ENCODE measurements around the gene CA14. TPM values are rescaled to one million over a fixed set of nuclear protein-coding genes. Genes with fewer than 3 reads are reported as not detected.

The CA14 gene
- total RNA-seq, 1 experiment from 2014 or later: 35.3 TPM

GRCh38 chr1:150256554-150257341 is 826 bp upstream of the CA14 start:
- Mint-ChIP-seq H3K4me3 (peak overlapping the region; percentile 83), H3K9me3 (no peaks in the 10 kb centered on the region), H3K27ac (peak overlapping the region; percentile 95), H3K4me1 (peaks cover 44% of the 10 kb centered on the region), H3K36me3 (peaks cover 6% of the 10 kb centered on the region), H3K27me3 (ENCODE audit: low read depth) (no peaks in the 10 kb centered on the region)
- ATAC-seq (no peak), DNase-seq (ENCODE audit: low spot score) (peak; percentile 53)
- ChIA-PET POLR2A (interaction anchor here (1.1 to 3.3 kb wide), 8 partner anchors 12 to 107 kb away, joined by 4 to 43 read pairs (median 7); partner anchors contain the start of genes APH1A, C1orf54, CIART and RPRD2), CTCF (interaction anchor here (0.5 to 6.9 kb wide), 18 partner anchors 11 to 750 kb away, joined by 3 to 123 read pairs (median 4); partner anchors contain the start of genes APH1A, C1orf54, CIART and MINDY1)
- TF ChIP-seq TEAD4 (CRISPR knock-in tag; IDR thresholded peaks at IDR 0.05) (no peak), IRF2 (CRISPR knock-in tag; IDR thresholded peaks at IDR 0.05; ENCODE audit: borderline replicate concordance, low read depth) (no peak), USF2 (CRISPR knock-in tag; IDR thresholded peaks at IDR 0.05) (peak; percentile 76), USF1 (CRISPR knock-in tag; IDR thresholded peaks at IDR 0.05) (peak; percentile 75), SP1 (CRISPR knock-in tag; conservative IDR thresholded peaks at IDR 0.05) (0 out of 2 replicates have a peak, but pooled peaks have one; percentile 28), ZNF281 (CRISPR knock-in tag; IDR thresholded peaks at IDR 0.05) (0 out of 2 replicates have a peak, but pooled peaks have one; percentile 22), ZMAT4 (CRISPR knock-in tag; IDR thresholded peaks at IDR 0.05) (no peak), PRDM15 (CRISPR knock-in tag; IDR thresholded peaks at IDR 0.05) (0 out of 2 replicates have a peak, but pooled peaks have one; percentile 11), ZNF423 (CRISPR knock-in tag; IDR thresholded peaks at IDR 0.05) (peak; percentile 65), MYBL2 (CRISPR knock-in tag; IDR thresholded peaks at IDR 0.05) (peak; percentile 21; the same call in 1 of the 2 replicates), MAX (CRISPR knock-in tag; IDR thresholded peaks at IDR 0.05) (peak; percentile 49; the same call in 1 of the 2 replicates)

GRCh38 chr1:150259217-150259616 is 1.6 kb downstream of the CA14 start:
- CTCF ChIA-PET: interaction anchor here (1.7 to 4.5 kb wide), 2 partner anchors 14 to 22 kb away, joined by 12 to 55 read pairs; partner anchors contain the start of gene C1orf54
- peak overlapping the region; percentile 83 for H3K4me3 Mint-ChIP-seq
- H3K4me1 Mint-ChIP-seq: peaks cover 44% of the 10 kb centered on the region
- DNase-seq (ENCODE audit: low spot score) (no peak), ATAC-seq (no peak)
- peak overlapping the region; percentile 95 for H3K27ac Mint-ChIP-seq
- H3K9me3 Mint-ChIP-seq: no peaks in the 10 kb centered on the region
- POLR2A ChIA-PET: interaction anchor here (0.6 to 1.1 kb wide), 2 partner anchors 10 to 12 kb away, joined by 4 read pairs; partner anchors contain the start of gene APH1A
- peaks cover 21% of the 10 kb centered on the region for H3K36me3 Mint-ChIP-seq
- H3K27me3 Mint-ChIP-seq (ENCODE audit: low read depth): no peaks in the 10 kb centered on the region
- TF ChIP-seq TEAD1 (CRISPR knock-in tag; IDR thresholded peaks at IDR 0.05) (no peak), USF2 (CRISPR knock-in tag; IDR thresholded peaks at IDR 0.05) (peak; percentile 50)

All from WTC11 (cell line).